Erythroblast (primary cell): ENCODE results near the gene CTAGE1.

Source experiments
- GATA1 ChIP-seq: IDR thresholded peaks from 2 replicates; pipeline ENCODE4 v1.6.1; 2011; ENCODE audit warnings: low read depth, mild to moderate bottlenecking, control low read depth, low read length, moderate library complexity
- POLR2A ChIP-seq: IDR thresholded peaks from 2 replicates; pipeline ENCODE4 v1.6.1; 2011; ENCODE audit warnings: mild to moderate bottlenecking, low read length

DNA sequence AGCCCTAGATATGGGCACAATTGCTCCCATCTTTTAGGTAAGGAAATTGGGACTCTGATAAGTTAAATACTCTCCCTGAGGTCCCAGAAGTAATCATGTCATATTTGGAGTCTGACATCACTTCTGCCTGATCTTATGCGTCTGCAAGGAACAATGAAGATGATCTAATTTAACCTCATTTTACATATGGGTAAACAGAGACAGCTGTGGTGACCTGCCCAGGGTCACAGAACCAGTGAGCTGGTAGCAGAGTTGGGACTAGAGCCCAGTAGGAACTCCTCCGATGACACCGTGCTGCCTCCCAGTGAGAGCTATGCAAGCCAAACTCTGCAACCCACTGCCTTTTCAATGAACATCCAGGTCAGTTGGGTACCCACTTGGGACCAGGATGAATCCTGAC, 17.8 kb downstream of the CTAGE1 start:
- TF ChIP-seq POLR2A (no peak), GATA1 (no peak)
